KOPT-K1 (cell line): ENCODE data around the gene ILKAP.

ENCODE experiments used
- H3K27ac ChIP-seq: fragments of 200-600 bp; sonication (generic); 2 replicates; pipeline ENCODE4 v1.5.1; 2016; ENCODE audit warnings: antibody characterized with exemption, mild to moderate bottlenecking, low read depth, low read length; ENCODE audit not compliant: poor library complexity, severe bottlenecking
- H3K36me3 ChIP-seq: fragments of 200-600 bp; sonication (generic); 2 replicates; pipeline ENCODE4 v1.5.1; 2017; ENCODE audit warnings: antibody characterized with exemption, mild to moderate bottlenecking, low read length, moderate library complexity; ENCODE audit not compliant: insufficient read depth
- H3K9me3 ChIP-seq: fragments of 200-600 bp; sonication (generic); 2 replicates; pipeline ENCODE4 v1.5.1; 2017; ENCODE audit warnings: antibody characterized with exemption, low read length, mild to moderate bottlenecking; ENCODE audit not compliant: insufficient read depth, poor library complexity, severe bottlenecking

Gene ILKAP

GRCh38 chr2:238125127-238125885, 78.2 kb downstream of the ILKAP start:
- Histone ChIP-seq H3K27ac (no peak overlapping the region), H3K9me3 (no peaks in the 10 kb centered on the region), H3K36me3 (no peaks in the 10 kb centered on the region)

- Histone ChIP-seq H3K27ac (no peak overlapping the region), H3K36me3 (no peaks in the 10 kb centered on the region), H3K9me3 (no peaks in the 10 kb centered on the region)
These were observed 78.9 kb downstream of the ILKAP start for GRCh38 chr2:238124488-238125126.

- Histone ChIP-seq H3K27ac (no peak overlapping the region), H3K9me3 (no peaks in the 10 kb centered on the region), H3K36me3 (no peaks in the 10 kb centered on the region)
These were observed 79.5 kb downstream of the ILKAP start for GRCh38 chr2:238123991-238124470.

- H3K27ac ChIP-seq = no peak overlapping the region
- no peaks in the 10 kb centered on the region for H3K36me3 ChIP-seq
- H3K9me3 ChIP-seq = no peaks in the 10 kb centered on the region
These were observed 80.1 kb downstream of the ILKAP start for GRCh38 chr2:238123218-238123971.

- H3K36me3 ChIP-seq = no peaks in the 10 kb centered on the region
- no peak overlapping the region for H3K27ac ChIP-seq
- H3K9me3 ChIP-seq = no peaks in the 10 kb centered on the region
These were observed 80.9 kb downstream of the ILKAP start for GRCh38 chr2:238122287-238123217.

GRCh38 chr2:238121511-238122286, 81.8 kb downstream of the ILKAP start:
- Histone ChIP-seq H3K9me3 (no peaks in the 10 kb centered on the region), H3K36me3 (no peaks in the 10 kb centered on the region), H3K27ac (no peak overlapping the region)

GRCh38 chr2:238120463-238121298, 82.8 kb downstream of the ILKAP start:
- no peak overlapping the region for H3K27ac ChIP-seq
- no peaks in the 10 kb centered on the region for H3K9me3 ChIP-seq
- no peaks in the 10 kb centered on the region for H3K36me3 ChIP-seq
